Glutamatergic neuron (in vitro differentiated cells): ENCODE data around the gene SLC35A2. TPM values are rescaled to one million over a fixed set of nuclear protein-coding genes. Genes with fewer than 3 reads are reported as not detected.
"Not testable (repeated sequence)": the region's sequence is repeated elsewhere in the genome, so short reads cannot be mapped to it uniquely, and the experiment has no call there.

ENCODE experiments used
- DNase-seq: peaks from one replicate; pipeline ENCODE4 v3.0.0; 2022
- H3K27ac Mint-ChIP-seq: one replicate; pipeline ENCODE4 v1.8.0; 2020; ENCODE audit warnings: mild to moderate bottlenecking, mixed read lengths, inconsistent platforms; ENCODE audit not compliant: unreplicated experiment
- H3K27me3 Mint-ChIP-seq: one replicate; pipeline ENCODE4 v1.8.0; 2020; ENCODE audit warnings: mild to moderate bottlenecking, moderate library complexity, mixed read lengths, inconsistent platforms; ENCODE audit not compliant: unreplicated experiment
- H3K36me3 Mint-ChIP-seq: one replicate; pipeline ENCODE4 v1.8.0; 2020; ENCODE audit warnings: mild to moderate bottlenecking, mixed read lengths, inconsistent platforms; ENCODE audit not compliant: unreplicated experiment
- H3K4me1 Mint-ChIP-seq: one replicate; pipeline ENCODE4 v1.8.0; 2020; ENCODE audit warnings: mild to moderate bottlenecking, low read depth, mixed read lengths, inconsistent platforms; ENCODE audit not compliant: unreplicated experiment
- H3K4me3 Mint-ChIP-seq: one replicate; pipeline ENCODE4 v1.8.0; 2020; ENCODE audit warnings: mild to moderate bottlenecking, mixed read lengths, inconsistent platforms; ENCODE audit not compliant: unreplicated experiment
- H3K9me3 Mint-ChIP-seq: one replicate; pipeline ENCODE4 v1.8.0; 2020; ENCODE audit warnings: mild to moderate bottlenecking, moderate library complexity, mixed read lengths, inconsistent platforms; ENCODE audit not compliant: unreplicated experiment
- total RNA-seq: library from RNA; stranded (reverse); fragmentation: NEBNext Ultra II Directional; extraction: Animal tissue kit (Norgen Biotek cat#: 25700); gene quantifications from one replicate; pipeline ENCODE4 v1.2.1, GENCODE V29; 2021; ENCODE audit not compliant: unreplicated experiment
- TF ChIP-seq, protein P1 (sequence below): fragments of 200-600 bp; sonication (generic); IDR thresholded peaks from one replicate; pipeline ENCODE4 v1.5.0; 2021; ENCODE audit not compliant: partially characterized antibody, unreplicated experiment

Gene SLC35A2
- total RNA-seq, 1 donor from 2014 or later = 22.1 TPM

DNA sequence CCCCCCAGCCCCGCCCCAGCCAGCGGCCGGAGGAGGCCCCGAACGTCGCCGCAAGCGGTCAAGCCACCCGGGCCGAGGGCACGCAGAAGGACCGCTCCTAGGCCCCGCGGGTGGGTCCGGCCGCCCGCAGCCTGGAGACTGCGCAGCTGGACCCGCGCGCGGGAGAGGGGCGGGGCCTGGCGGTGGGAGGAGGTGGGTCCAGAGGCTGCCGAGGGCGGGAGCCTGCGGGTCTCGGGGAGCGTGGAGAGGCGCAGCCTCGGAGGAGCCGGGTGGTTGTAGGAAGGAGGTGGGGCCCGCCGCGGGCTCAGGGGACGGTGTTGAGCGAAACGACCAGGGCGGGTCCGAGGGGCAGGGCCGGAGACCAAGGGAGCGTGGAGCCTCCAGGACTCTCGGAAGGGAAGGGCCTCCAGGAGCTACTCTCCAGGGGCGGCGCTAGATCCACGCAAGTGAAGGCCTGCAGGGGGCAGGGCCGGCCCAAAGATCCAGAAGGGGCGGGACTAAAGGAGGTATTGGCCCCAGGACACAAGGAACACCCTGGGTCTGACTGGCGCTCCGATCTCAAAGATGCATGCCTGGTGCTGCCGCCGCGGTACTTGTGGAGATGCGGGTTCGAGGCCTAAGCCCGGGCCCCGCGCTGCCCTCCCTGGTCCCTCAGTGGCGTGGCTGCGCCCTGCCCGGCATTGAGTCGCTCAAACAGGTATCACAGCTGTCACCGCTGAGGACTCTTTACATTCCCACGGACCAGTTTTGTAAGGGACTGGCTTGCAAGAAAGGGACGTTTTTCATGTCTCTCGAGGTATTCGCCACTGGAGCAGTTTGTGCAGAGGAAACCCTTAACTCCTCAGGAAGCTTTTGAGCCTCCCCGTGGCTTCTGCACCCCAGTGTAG, 19.8 kb downstream of the SLC35A2 start:
- no peak overlapping the region for H3K27ac Mint-ChIP-seq

DNA sequence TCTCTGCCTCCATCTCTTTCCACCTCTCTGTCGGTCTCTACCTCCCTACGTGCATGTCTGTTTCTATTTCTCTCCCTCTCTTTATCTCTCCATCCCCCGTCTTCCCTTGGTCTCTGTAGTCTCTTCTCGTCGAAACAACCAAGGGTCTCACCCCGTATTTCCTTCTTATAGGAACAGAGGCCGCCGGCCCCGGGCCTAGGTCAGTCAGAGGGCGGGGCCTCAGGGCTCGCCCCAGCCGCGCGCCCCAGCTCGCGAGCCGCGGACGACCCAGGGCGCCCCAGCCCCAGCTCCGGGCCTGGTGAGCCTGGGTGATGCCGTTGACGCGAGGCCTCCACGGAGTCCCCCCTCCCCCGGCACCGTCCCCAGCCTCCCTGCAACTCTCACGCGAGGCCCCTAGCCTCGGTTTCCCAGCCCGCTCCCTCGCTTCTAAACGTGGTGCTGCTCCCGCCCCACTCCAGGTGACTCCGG, 20.5 kb downstream of the SLC35A2 start:
- Mint-ChIP-seq H3K36me3 (no peaks in the 10 kb centered on the region), H3K9me3 (peaks cover 5% of the 10 kb centered on the region), H3K4me1 (peaks cover 4% of the 10 kb centered on the region), H3K27ac (peak overlapping the region; percentile 87), H3K27me3 (peaks cover 3% of the 10 kb centered on the region), H3K4me3 (peak overlapping the region; percentile 89)
- DNase-seq = peak; percentile 19
- TF ChIP-seq, protein P1, sequence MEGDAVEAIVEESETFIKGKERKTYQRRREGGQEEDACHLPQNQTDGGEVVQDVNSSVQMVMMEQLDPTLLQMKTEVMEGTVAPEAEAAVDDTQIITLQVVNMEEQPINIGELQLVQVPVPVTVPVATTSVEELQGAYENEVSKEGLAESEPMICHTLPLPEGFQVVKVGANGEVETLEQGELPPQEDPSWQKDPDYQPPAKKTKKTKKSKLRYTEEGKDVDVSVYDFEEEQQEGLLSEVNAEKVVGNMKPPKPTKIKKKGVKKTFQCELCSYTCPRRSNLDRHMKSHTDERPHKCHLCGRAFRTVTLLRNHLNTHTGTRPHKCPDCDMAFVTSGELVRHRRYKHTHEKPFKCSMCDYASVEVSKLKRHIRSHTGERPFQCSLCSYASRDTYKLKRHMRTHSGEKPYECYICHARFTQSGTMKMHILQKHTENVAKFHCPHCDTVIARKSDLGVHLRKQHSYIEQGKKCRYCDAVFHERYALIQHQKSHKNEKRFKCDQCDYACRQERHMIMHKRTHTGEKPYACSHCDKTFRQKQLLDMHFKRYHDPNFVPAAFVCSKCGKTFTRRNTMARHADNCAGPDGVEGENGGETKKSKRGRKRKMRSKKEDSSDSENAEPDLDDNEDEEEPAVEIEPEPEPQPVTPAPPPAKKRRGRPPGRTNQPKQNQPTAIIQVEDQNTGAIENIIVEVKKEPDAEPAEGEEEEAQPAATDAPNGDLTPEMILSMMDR = no peak

More for the DNA sequence above, 19.8 kb downstream of the SLC35A2 start:
- Mint-ChIP-seq H3K27me3 (peaks cover 3% of the 10 kb centered on the region), H3K4me3 (peak overlapping the region; percentile 73), H3K4me1 (peaks cover 8% of the 10 kb centered on the region), H3K9me3 (peaks cover 5% of the 10 kb centered on the region), H3K36me3 (no peaks in the 10 kb centered on the region)
- DNase-seq = peak; percentile 83
- TF ChIP-seq, protein P1 = peak; percentile 32

- DNase-seq = no peak
- peaks cover 3% of the 10 kb centered on the region for H3K27me3 Mint-ChIP-seq
- H3K4me3 Mint-ChIP-seq = peak overlapping the region; percentile 89
- no peaks in the 10 kb centered on the region for H3K36me3 Mint-ChIP-seq
- H3K4me1 Mint-ChIP-seq = peaks cover 4% of the 10 kb centered on the region
- H3K27ac Mint-ChIP-seq = peak overlapping the region; percentile 87
- H3K9me3 Mint-ChIP-seq = peaks cover 5% of the 10 kb centered on the region
- TF ChIP-seq, protein P1 = no peak
Measured at GRCh38 chrX:48890296-48890925, 21.0 kb downstream of the SLC35A2 start.

- not testable (repeated sequence) for DNase-seq, H3K4me3 Mint-ChIP-seq, H3K9me3 Mint-ChIP-seq
Measured at GRCh38 chrX:48886586-48886985, 24.9 kb downstream of the SLC35A2 start.

GRCh38 chrX:48883729-48884128, 27.7 kb downstream of the SLC35A2 start:
- H3K4me3 Mint-ChIP-seq = no peak overlapping the region
- no peaks in the 10 kb centered on the region for H3K9me3 Mint-ChIP-seq
- H3K27me3 Mint-ChIP-seq = no peaks in the 10 kb centered on the region
- DNase-seq = no peak
- TF ChIP-seq, protein P1 = no peak
- no peaks in the 10 kb centered on the region for H3K4me1 Mint-ChIP-seq
- no peaks in the 10 kb centered on the region for H3K36me3 Mint-ChIP-seq
- H3K27ac Mint-ChIP-seq = no peak overlapping the region

More at GRCh38 chrX:48886586-48886985, 24.9 kb downstream of the SLC35A2 start:
- not testable (repeated sequence) for H3K27me3 Mint-ChIP-seq, H3K27ac Mint-ChIP-seq, H3K36me3 Mint-ChIP-seq, H3K4me1 Mint-ChIP-seq

- H3K36me3 Mint-ChIP-seq, H3K9me3 Mint-ChIP-seq, H3K27ac Mint-ChIP-seq, H3K4me3 Mint-ChIP-seq, H3K4me1 Mint-ChIP-seq, H3K27me3 Mint-ChIP-seq, DNase-seq: not testable (repeated sequence)
Measured at GRCh38 chrX:48876944-48877343, 34.5 kb downstream of the SLC35A2 start.

DNA sequence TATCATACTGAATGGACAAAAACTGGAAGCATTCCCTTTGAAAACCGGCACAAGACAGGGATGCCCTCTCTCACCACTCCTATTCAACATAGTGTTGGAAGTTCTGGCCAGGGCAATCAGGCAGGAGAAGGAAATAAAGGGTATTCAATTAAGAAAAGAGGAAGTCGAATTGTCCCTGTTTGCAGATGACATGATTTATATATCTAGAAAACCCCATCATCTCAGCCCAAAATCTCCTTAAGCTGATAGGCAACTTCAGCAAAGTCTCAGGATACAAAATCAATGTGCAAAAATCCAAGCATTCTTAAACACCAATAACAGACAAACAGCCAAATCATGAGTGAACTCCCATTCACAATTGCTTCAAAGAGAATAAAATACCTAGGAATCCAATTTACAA, 39.4 kb downstream of the SLC35A2 start:
- not testable (repeated sequence) for H3K36me3 Mint-ChIP-seq, H3K27me3 Mint-ChIP-seq, H3K9me3 Mint-ChIP-seq, H3K27ac Mint-ChIP-seq, H3K4me3 Mint-ChIP-seq, H3K4me1 Mint-ChIP-seq, DNase-seq
